Activated T-helper 1 cell treated with anti-CD3 and anti-CD28 coated beads, Interleukin-2, amount 50 U/mL, for 16 hours (primary cell): Measurements from ENCODE around the gene IL4I1.

ENCODE experiments used
- DNase-seq, 2 donors: peaks; one replicate each; pipeline ENCODE4 v3.0.0-alpha.2; 2020; ENCODE audit warnings: low read depth in 1 of 2, low spot score in 1 of 2

Gene IL4I1

DNA sequence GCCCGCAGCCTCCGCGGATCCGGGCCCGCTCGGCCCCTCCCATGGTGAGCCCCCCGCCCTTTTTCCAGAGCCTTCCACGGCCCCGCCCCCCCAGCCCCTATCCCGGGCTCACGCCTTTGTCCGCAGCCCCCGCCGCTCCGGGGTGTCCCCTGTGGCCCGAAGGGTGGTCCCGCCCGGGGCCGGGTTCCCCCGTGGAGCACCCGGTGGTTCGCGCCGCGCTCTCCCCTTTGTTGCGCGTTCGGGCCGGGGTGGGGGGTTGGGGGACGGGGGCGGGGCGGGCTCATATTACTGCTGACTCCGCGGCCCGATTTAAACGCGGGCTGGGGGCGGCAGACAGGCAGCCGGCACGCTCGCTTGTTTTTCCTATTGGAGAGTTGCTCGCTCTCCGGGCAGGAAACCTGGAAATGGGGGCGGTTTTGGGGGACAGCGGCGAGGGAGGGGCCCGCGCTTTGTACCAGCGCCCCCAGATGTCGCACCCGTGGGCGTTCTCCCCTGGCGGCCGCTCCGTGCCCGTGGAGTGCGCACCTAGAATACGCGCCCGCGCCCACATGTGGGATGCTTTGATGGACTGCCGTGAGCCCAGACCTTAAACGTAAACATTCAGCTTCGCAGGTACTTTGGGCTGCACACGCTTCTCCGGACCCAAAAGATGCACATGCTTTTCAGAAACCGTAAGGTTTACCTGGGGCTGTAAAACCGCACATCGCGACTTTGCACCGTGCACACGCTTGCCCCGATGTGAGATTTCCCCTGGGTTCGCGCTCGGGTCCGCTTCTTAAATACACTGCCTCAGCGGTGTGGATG lies 45.0 kb downstream of the IL4I1 start:
- DNase-seq: no peak

DNA sequence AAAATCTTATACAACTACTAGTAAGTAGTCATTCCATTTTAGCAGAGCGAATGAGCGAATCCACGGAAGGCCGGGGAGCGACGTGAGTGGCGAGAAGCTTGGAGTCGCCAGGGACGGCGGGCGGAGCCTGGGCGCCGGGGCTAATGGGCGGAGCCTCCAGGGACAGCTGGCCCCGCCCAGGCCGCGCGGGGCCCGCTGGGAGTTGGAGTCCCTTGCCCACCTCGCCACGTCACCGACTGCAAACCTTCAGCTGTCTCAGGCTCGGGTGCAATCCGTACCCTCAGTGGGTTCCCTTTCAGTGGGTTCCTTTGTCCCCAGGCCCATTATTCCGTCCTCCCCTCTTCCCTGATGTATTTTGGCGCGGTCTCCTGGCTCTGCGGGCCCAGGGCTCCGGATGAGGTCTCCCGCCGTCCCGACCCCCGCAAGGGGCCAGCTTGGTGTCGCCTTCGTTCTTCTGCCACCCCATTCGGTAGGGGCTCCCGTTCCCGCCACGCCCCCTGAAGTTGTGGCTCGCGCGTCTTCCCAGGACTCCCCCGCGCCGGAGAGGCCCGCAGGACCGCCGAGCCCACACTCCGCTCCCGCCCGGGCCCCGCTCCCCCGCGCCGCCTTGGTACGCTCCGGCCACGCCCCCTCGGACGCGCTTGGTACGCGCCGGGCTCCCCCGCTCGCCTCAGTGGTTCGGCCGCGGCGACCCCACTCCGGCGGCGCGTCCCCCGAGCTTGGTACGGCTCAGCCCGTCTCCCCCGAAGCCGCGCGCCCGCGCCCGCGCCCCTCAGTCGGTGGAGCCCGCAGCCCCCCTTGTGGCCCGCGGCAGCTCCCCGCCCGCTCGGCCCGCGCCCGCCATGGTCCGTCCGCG lies 46.0 kb downstream of the IL4I1 start, which contains the start of gene PTOV1:
Gene PTOV1 (plus strand): TSS at position 673 of the 856 bp plus-strand sequence.
- peak; percentile 72 to 79 for DNase-seq

DNA sequence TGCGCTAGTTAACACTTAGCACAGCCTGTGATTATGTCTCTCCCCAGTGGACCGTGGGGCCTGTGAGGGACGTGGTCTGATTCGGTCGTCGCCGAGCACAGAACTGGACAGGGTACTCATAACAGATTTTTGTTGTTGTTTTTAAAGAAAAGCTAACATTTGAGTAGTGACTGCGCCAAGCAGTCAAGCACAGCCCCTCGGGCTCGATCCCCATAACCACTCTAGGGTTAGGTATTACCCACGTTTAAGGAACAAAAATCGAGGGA lies 46.5 kb downstream of the IL4I1 start:
- DNase-seq: no peak

DNA sequence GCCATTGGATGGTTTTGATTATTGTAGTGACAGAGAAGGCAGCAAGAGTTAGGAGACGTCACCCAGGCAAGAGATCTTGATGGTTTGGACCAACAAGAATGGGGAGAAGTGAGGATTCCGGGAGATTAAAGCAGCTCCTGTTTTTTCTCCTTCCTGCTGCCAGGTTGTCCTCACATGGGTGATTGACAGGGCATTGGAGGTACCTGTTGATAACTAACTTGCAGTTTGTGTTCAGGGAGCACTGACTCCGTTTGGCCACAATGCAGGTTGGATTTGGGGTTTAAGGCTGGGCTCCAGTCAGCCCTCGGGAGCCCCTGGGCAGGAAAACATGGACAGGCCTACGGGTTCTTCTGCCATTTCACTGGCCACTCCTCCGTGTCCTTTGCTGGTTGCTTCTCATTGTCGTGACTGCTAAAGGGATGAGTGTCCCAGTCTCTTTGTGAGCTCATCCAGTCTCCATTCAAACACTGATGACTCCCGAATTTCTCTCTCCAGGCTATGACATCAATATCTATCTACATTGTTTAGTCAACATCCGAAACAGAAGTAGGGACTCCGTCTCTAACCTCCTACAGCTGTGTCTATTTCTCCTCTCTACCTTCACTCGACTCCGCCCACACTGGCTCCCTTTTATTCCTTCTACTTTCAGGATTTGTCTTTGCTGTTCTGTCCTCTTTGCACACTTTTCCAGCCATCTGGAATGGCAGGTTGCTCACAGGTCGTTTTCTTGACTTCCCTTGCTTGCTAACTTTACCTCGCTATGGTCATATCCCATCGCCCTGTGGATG lies 47.1 kb downstream of the IL4I1 start:
- DNase-seq: no peak

DNA sequence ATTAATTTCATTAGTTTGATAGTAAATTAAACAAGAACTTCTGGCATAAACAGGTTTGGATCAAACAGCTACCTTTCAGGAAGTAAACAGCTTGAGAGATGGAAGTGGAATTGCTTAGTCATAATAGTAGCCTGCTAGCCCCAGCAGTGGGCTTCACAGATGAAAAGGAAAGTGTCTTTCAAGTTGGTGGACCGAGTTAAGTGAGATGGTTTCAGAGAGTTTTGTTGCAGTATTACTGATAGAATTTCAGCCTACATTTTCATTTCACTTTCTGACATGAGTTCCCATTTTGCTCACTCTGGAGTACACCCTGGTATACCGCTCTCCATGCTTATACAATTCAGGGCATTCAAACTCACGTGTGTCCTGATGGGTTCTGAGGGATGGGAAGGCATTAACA lies 47.7 kb downstream of the IL4I1 start:
- no peak for DNase-seq

GRCh38 chr19:49847731-49848696 lies 48.7 kb downstream of the IL4I1 start:
- DNase-seq: no peak

- DNase-seq: no peak
These were observed 50.3 kb downstream of the IL4I1 start for GRCh38 chr19:49846408-49846807.

DNA sequence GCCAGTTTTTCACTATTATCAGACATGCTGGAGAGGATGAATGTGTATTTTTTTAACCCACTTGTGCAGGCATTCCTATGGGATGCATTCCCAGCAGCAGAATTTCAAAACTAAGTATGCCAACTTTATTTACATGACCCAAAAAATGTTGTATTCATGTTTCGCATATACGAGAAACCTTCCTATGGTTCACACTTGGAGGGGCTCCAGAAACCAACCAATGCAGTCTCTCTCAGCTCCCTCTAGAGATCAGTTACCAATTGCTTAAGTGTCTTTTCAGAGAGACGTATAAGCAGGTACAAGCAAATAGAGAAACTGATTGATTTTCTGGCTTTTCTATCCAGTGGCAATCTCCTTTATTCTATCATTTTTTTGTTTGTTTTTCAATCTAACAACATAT lies 51.3 kb downstream of the IL4I1 start:
- no peak for DNase-seq

- no peak for DNase-seq
These were observed 52.3 kb downstream of the IL4I1 start for GRCh38 chr19:49844138-49845095.

DNA sequence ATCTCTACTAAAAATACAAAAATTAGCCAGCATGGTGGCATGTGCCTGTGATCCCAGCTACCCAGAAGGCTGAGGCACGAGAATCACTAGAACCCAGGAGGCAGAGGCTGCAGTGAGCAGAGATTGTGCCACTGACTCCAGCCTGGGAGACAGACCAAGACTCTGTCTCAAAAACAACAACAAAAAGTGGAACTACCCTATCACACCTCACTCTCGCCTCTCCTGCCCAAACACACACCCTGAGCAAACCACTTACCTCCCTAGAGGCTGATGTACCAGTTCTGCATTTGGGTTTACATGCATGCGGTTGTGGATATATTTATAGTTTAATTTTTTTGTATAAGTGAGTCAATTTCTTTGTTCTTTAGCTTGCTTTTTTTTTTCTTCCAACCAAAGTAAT lies 53.4 kb downstream of the IL4I1 start:
- no peak for DNase-seq

DNA sequence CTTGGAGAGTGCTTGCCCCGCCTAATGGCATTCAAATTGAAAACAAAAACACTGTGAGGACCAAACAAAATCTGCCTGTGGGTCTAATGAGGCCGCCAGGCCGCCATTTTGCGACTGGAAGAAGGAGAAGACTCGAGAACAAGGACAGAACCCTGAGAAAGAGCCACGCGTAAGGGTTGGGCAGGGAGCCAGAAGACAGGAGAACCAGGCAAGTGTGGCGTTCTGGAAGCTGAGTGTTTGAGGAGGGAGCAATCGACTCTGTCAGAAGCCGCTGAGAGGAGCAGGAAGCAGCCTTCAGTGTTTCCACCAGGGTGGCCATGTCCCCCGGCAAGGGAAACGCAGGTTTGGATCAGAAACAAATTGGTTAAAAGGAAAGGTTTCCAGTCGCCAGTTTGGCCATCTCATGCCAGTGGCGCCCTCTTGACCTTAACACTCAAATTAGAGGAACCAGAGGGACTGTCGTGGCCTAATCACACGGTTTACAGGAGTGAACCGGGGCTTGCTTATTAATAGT lies 55.9 kb downstream of the IL4I1 start:
- DNase-seq: no peak

GRCh38 chr19:49840321-49840720 lies 56.4 kb downstream of the IL4I1 start:
- DNase-seq: no peak

DNA sequence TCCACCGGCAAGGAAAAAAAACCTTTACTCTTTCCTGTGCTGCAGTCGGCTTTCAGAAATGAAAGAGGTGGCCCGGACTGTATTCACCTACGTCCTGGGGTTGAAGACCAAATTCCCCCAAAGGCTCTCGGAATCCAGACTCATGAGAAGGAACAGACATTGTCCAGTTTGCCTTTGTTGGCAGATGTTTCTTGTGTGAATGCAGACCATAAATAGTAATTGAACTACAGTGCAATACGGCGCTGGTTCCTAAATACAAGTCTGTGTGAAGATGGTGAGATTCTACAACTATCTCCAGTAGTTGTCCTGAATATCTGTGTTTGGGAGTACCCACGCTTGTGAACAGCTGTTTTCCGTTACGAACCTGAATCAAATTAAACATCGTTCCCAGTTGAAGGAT lies 57.0 kb downstream of the IL4I1 start:
- no peak for DNase-seq
